Prostate gland (tissue), 2 donors: ENCODE data around the gene RTN4R. TPM values are rescaled to one million over a fixed set of nuclear protein-coding genes. Genes with fewer than 3 reads are reported as not detected.
"Not testable (repeated sequence)": the region's sequence is repeated elsewhere in the genome, so short reads cannot be mapped to it uniquely, and the experiment has no call there.

Experiments
- DNase-seq: peaks from one replicate; pipeline ENCODE4 v3.0.0-alpha.2; 2019; ENCODE audit warnings: low spot score
- H3K27ac ChIP-seq, 2 donors: fragments of 200-600 bp; sonication (generic); 2 replicates each; pipeline ENCODE4 v1.5.1; 2017 to 2019
- H3K27me3 ChIP-seq: fragments of 200-600 bp; sonication (generic); replicated peaks from 2 replicates; pipeline ENCODE4 v1.5.1; 2019; ENCODE audit not compliant: insufficient read depth
- H3K36me3 ChIP-seq, 2 donors: fragments of 200-600 bp; sonication (generic); 1 replicate in 1 of 2; 2 replicates in 1 of 2; pipeline versions ENCODE4 v1.5.1 to v1.8.1; 2017 to 2019
- H3K4me1 ChIP-seq: fragments of 200-600 bp; sonication (generic); replicated peaks from 2 replicates; pipeline ENCODE4 v1.5.1; 2019
- H3K4me3 ChIP-seq, 2 donors: fragments of 200-600 bp; sonication (generic); 2 replicates each; pipeline ENCODE4 v1.5.1; 2017 to 2019
- H3K9me3 ChIP-seq: fragments of 200-600 bp; sonication (generic); 2 replicates; pipeline ENCODE4 v1.5.1; 2017
- CTCF ChIP-seq, 4 experiments: fragments of 200-600 bp in 2 of 4; fragments of 450-650 bp in 2 of 4; sonication (generic) in 2 of 4; IDR thresholded peaks; 1 replicate in 3 of 4; 2 replicates in 1 of 4; pipeline ENCODE4 v1.5.1; 2016 to 2019; ENCODE audit warnings: antibody characterized with exemption in 4 of 4, mild to moderate bottlenecking in 2 of 4, moderate library complexity in 2 of 4
- POLR2A ChIP-seq: fragments of 450-650 bp; IDR thresholded peaks from one replicate; pipeline ENCODE4 v1.6.1; 2016; ENCODE audit warnings: antibody characterized with exemption, mild to moderate bottlenecking
- POLR2AphosphoS5 ChIP-seq: sonication (generic); formaldehyde crosslinking; IDR thresholded peaks from one replicate; pipeline ENCODE4 v1.6.1; 2017; ENCODE audit warnings: antibody characterized with exemption
- WGBS: methylation state at CpG from one replicate; pipeline ENCODE4 v1.1.5; 2018; 5-methylcytosine and 5-hydroxymethylcytosine counted together
- intact Hi-C: fragments of 100-400 bp; cut with DNase I; formaldehyde crosslinking; loops from one replicate; pipeline ENCODE4 v1.14.2; 2022
- total RNA-seq, 2 donors: library from RNA; depleted of rRNA; stranded (reverse); fragments of >200 nt; gene quantifications; one replicate each; pipeline ENCODE4 v1.1.0, GENCODE V29; 2016

Gene RTN4R
- total RNA-seq, result 1 to 10 TPM; 4.4 to 6.0 TPM

GRCh38 chr22:20268279-20269012 is at the start of gene RTN4R:
Gene RTN4R (minus strand): TSS chr22:20268318. CDS start chr22:20268092, 226 bp downstream.
- peak; percentile 48 for DNase-seq
- no peaks in the 10 kb centered on the region for H3K4me1 ChIP-seq
- H3K27ac ChIP-seq, result peak within 1 kb of the TSS; percentile 55 to 56
- TF ChIP-seq POLR2A (no peak), CTCF (IDR thresholded peaks at IDR 0.05) (peak; percentile 26 to 88 (median 59))
- H3K9me3 ChIP-seq, result no peaks in the 10 kb centered on the region
- no peaks in the 10 kb centered on the region for H3K36me3 ChIP-seq
- H3K4me3 ChIP-seq, result peak within 1 kb of the TSS; percentile 37 to 60
- no peaks in the 10 kb centered on the region for H3K27me3 ChIP-seq
- WGBS, result 58% methylated on average over 17 of the region's 58 CpGs
- intact Hi-C loops, result loop anchor here (5.0 kb wide), 1 partner anchor 111 kb away; no protein-coding TSS in a partner anchor

GRCh38 chr22:20317402-20318042 is 49.4 kb upstream of the RTN4R start:
- H3K4me1 ChIP-seq, H3K36me3 ChIP-seq, H3K4me3 ChIP-seq, H3K9me3 ChIP-seq, H3K27ac ChIP-seq, DNase-seq, intact Hi-C loops, H3K27me3 ChIP-seq: not testable (repeated sequence)
- 53% methylated on average over 8 of the region's 8 CpGs for WGBS
- TF ChIP-seq CTCF (IDR thresholded peaks at IDR 0.05), result peak in 3 of 4 experiments; percentile 12 to 40 (median 32)

GRCh38 chr22:20316844-20317401 is 48.8 kb upstream of the RTN4R start:
- Histone ChIP-seq H3K36me3 (no peaks in the 10 kb centered on the region), H3K4me3 (no peak overlapping the region), H3K27me3 (no peaks in the 10 kb centered on the region), H3K9me3 (no peaks in the 10 kb centered on the region), H3K4me1 (peaks cover 8% of the 10 kb centered on the region), H3K27ac (no peak overlapping the region)
- no peak for DNase-seq
- WGBS, result 74% methylated on average over 8 of the region's 8 CpGs
- intact Hi-C loops, result no loop called here
- TF ChIP-seq POLR2AphosphoS5, result no peak
- no peak for TF ChIP-seq CTCF (IDR thresholded peaks at IDR 0.05)
- no peak for TF ChIP-seq POLR2A

GRCh38 chr22:20316217-20316843 is 48.2 kb upstream of the RTN4R start:
- peak; percentile 3 for DNase-seq
- no peak for TF ChIP-seq POLR2A
- no peak for TF ChIP-seq CTCF (IDR thresholded peaks at IDR 0.05)
- no peak for TF ChIP-seq POLR2AphosphoS5

More at GRCh38 chr22:20316217-20316843, 48.2 kb upstream of the RTN4R start:
- no peaks in the 10 kb centered on the region for H3K36me3 ChIP-seq
- H3K4me1 ChIP-seq, result peaks cover 8% of the 10 kb centered on the region
- WGBS, result 86% methylated on average over 12 of the region's 12 CpGs
- H3K27me3 ChIP-seq, result no peaks in the 10 kb centered on the region
- intact Hi-C loops, result no loop called here
- H3K9me3 ChIP-seq, result no peaks in the 10 kb centered on the region
- H3K4me3 ChIP-seq, result no peak overlapping the region
- no peak overlapping the region for H3K27ac ChIP-seq
